Measurements from ENCODE around the gene NADK. TPM values are rescaled to one million over a fixed set of nuclear protein-coding genes. Genes with fewer than 3 reads are reported as not detected.
A peak's percentile ranks its signal among the peaks of the same experiment; 100 is the strongest.

Gene NADK
- total and polyA plus RNA-seq, 2 of the 13 experiments (the other 11 are each of a cell fraction or from before 2014, with no cell fraction given): 56.6 to 60.1 TPM

DNA sequence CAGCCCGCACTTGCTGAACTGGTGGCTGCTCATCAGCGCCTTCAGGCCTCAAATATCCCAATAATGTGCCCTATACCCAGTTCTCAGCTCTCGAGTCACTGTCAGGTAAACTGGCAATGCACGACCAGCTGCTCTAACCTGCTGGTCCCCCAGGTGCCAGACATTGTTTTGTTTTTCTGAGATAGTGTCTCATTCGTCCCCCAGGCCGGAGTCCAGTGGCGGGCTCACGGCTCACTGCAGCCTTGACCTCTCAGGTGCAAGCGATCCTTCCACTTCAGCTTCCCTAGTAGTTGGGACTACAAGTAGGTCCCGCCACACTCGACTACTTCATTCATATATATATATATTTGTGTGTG lies 1.0 kb upstream of the NADK start (continued):
- TF ChIP-seq RERE (CRISPR knock-in tag; IDR thresholded peaks at IDR 0.05; ENCODE audit: low read depth) (no peak), ZNF317 (CRISPR knock-in tag; IDR thresholded peaks at IDR 0.05) (no peak), SOX13 (IDR thresholded peaks at IDR 0.05) (no peak), SOX13 (CRISPR knock-in tag; conservative IDR thresholded peaks at IDR 0.05 in 1 of 2, IDR thresholded peaks at IDR 0.05 in 1 of 2) (no peak), ZNF563 (CRISPR knock-in tag; IDR thresholded peaks at IDR 0.05) (0 out of 2 replicates have a peak, but pooled peaks have one; percentile 0), ZNF253 (CRISPR knock-in tag; IDR thresholded peaks at IDR 0.05; ENCODE audit: borderline replicate concordance) (no peak), ZFP82 (CRISPR knock-in tag; IDR thresholded peaks at IDR 0.05; ENCODE audit: borderline replicate concordance) (no peak), TFE3 (CRISPR knock-in tag; IDR thresholded peaks at IDR 0.05) (no peak), ZNF572 (CRISPR knock-in tag; IDR thresholded peaks at IDR 0.05) (0 out of 2 replicates have a peak, but pooled peaks have one; percentile 9), MXD3 (CRISPR knock-in tag; IDR thresholded peaks at IDR 0.05) (no peak), POGZ (CRISPR knock-in tag; IDR thresholded peaks at IDR 0.05) (no peak), SMARCE1 (IDR thresholded peaks at IDR 0.05; ENCODE audit: borderline replicate concordance) (no peak), HOXA5 (CRISPR knock-in tag; IDR thresholded peaks at IDR 0.05) (no peak), SKIL (CRISPR knock-in tag; IDR thresholded peaks at IDR 0.05; ENCODE audit: borderline replicate concordance) (no peak)
- TF ChIP-seq, protein P1, sequence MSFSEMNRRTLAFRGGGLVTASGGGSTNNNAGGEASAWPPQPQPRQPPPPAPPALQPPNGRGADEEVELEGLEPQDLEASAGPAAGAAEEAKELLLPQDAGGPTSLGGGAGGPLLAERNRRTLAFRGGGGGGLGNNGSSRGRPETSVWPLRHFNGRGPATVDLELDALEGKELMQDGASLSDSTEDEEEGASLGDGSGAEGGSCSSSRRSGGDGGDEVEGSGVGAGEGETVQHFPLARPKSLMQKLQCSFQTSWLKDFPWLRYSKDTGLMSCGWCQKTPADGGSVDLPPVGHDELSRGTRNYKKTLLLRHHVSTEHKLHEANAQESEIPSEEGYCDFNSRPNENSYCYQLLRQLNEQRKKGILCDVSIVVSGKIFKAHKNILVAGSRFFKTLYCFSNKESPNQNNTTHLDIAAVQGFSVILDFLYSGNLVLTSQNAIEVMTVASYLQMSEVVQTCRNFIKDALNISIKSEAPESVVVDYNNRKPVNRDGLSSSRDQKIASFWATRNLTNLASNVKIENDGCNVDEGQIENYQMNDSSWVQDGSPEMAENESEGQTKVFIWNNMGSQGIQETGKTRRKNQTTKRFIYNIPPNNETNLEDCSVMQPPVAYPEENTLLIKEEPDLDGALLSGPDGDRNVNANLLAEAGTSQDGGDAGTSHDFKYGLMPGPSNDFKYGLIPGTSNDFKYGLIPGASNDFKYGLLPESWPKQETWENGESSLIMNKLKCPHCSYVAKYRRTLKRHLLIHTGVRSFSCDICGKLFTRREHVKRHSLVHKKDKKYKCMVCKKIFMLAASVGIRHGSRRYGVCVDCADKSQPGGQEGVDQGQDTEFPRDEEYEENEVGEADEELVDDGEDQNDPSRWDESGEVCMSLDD (CRISPR knock-in tag; IDR thresholded peaks at IDR 0.05; ENCODE audit: borderline replicate concordance): no peak
- TF ChIP-seq, protein P2, sequence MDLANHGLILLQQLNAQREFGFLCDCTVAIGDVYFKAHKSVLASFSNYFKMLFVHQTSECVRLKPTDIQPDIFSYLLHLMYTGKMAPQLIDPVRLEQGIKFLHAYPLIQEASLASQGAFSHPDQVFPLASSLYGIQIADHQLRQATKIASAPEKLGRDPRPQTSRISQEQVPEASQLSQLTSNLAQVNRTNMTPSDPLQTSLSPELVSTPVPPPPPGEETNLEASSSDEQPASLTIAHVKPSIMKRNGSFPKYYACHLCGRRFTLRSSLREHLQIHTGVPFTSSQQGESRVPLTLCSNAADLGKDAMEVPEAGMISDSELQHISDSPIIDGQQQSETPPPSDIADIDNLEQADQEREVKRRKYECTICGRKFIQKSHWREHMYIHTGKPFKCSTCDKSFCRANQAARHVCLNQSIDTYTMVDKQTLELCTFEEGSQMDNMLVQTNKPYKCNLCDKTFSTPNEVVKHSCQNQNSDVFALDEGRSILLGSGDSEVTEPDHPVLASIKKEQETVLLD (CRISPR knock-in tag; IDR thresholded peaks at IDR 0.05; ENCODE audit: low read depth): no peak

Data from HepG2 (cell line).